Measurements from ENCODE around the gene EPPIN. TPM values are rescaled to one million over a fixed set of nuclear protein-coding genes. Genes with fewer than 3 reads are reported as not detected.

EPPIN gene
- total RNA-seq, 1 experiment from 2014 or later, result 0.26 TPM

- TF ChIP-seq RELA (CRISPR knock-in tag; IDR thresholded peaks at IDR 0.05; ENCODE audit: borderline replicate concordance) (no peak), CTCF (IDR thresholded peaks at IDR 0.05) (no peak)
Observed at GRCh38 chr20:45555198-45555597, 8.0 kb upstream of the EPPIN start (continued).

- 0 out of 2 replicates have a peak, but pooled peaks cover 9% of the 10 kb centered on the region for H3K36me3 Mint-ChIP-seq
- no peak for ATAC-seq
Observed at GRCh38 chr20:45552456-45552855, 5.3 kb upstream of the EPPIN start.

More at GRCh38 chr20:45552456-45552855, 5.3 kb upstream of the EPPIN start:
- peaks cover 23% of the 10 kb centered on the region for H3K9me3 Mint-ChIP-seq
- peaks cover 4% of the 10 kb centered on the region; the same call in 1 of the 2 replicates for H3K4me1 Mint-ChIP-seq
- ChIA-PET POLR2A (no interaction called here), CTCF (no interaction called here)
- TF ChIP-seq TEAD1 (CRISPR knock-in tag; IDR thresholded peaks at IDR 0.05) (no peak), TEAD4 (CRISPR knock-in tag; IDR thresholded peaks at IDR 0.05) (no peak), ZNF532 (CRISPR knock-in tag; IDR thresholded peaks at IDR 0.05; ENCODE audit: borderline replicate concordance) (no peak), USF2 (CRISPR knock-in tag; IDR thresholded peaks at IDR 0.05) (no peak), PREB (CRISPR knock-in tag; IDR thresholded peaks at IDR 0.05; ENCODE audit: borderline replicate concordance) (no peak), AFF4 (CRISPR knock-in tag; IDR thresholded peaks at IDR 0.05; ENCODE audit: borderline replicate concordance) (no peak), ZNF512 (CRISPR knock-in tag; IDR thresholded peaks at IDR 0.05; ENCODE audit: borderline replicate concordance) (no peak), EMX1 (CRISPR knock-in tag; IDR thresholded peaks at IDR 0.05) (no peak), ELF4 (CRISPR knock-in tag; IDR thresholded peaks at IDR 0.05; ENCODE audit: low read depth) (no peak), CTCF (IDR thresholded peaks at IDR 0.05) (no peak), ZSCAN18 (CRISPR knock-in tag; IDR thresholded peaks at IDR 0.05) (no peak)
- H3K4me3 Mint-ChIP-seq, result no peak overlapping the region
- no peaks in the 10 kb centered on the region; the same call in 1 of the 2 replicates for H3K27me3 Mint-ChIP-seq (ENCODE audit: low read depth)
- DNase-seq (ENCODE audit: low spot score), result no peak
- H3K27ac Mint-ChIP-seq, result no peak overlapping the region
